Endometrial microvascular endothelial cells (primary cell): Measurements from ENCODE around the gene C6orf141. TPM values are rescaled to one million over a fixed set of nuclear protein-coding genes. Genes with fewer than 3 reads are reported as not detected.
"Not testable (repeated sequence)": the region's sequence is repeated elsewhere in the genome, so short reads cannot be mapped to it uniquely, and the experiment has no call there.

Experiments used
- in situ Hi-C: cut with HindIII; loops from 2 replicates; pipeline ENCODE4 v1.10.0; 2017; ENCODE audit warnings: low sequenced_read_pairs, low pct_unique_long_range_greater_than_20kb; ENCODE audit errors: inconsistent ontology term
- total RNA-seq: library from RNA; depleted of rRNA; stranded (reverse); fragments of >200 nt; gene quantifications from one replicate; pipeline ENCODE4 v1.2.3, GENCODE V29; 2015; ENCODE audit errors: inconsistent ontology term

C6orf141 gene
- total RNA-seq, 1 donor from 2014 or later, result 3.6 TPM

DNA sequence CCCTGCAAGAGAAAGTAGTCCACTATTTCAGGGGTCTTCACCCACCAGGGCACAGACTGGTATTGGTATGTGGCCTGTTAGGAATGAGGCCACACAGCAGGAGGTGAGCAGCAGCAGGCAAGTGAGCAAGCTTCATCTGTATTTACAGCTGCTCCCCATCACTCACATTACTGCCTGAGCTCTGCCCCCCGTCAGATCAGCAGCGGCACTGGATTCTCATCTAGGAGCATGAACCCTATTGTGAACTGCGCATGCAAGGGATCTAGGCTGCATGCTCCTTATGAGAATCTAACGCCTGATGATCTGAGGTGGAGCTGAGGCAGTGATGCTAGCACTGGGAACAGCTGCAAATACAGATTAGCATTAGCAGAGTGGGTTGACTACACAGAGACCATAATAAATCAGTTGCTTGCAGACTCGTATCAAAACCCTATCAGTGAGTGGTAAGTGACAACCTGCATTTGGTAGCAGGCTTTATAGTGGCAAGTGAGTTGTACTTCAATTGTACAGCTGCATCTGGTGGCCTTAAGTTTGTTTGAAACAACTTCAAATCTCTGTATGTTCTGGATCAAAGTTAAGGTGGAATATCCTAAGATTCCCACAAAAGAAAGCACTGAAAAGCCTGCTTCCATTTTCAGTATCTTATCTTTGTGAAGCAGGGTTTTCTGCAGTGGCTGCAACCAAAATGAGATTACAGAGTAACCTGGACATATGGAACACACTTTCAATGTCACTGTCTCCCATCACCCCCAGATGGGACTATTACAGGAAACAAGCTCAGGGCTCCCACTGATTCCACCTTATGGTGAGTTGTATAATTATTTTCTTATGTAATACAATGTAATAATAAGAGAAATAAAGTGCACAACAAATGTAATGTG is 12.8 kb downstream of the C6orf141 start:
- in situ Hi-C loops, result loop anchor here (25.0 kb wide), 1 partner anchor 101 kb away; the partner anchor contains the start of genes CENPQ and MMUT

GRCh38 chr6:49564552-49564951 is 14.1 kb downstream of the C6orf141 start:
- in situ Hi-C loops, result loop anchor here (25.0 kb wide), 1 partner anchor 102 kb away; the partner anchor contains the start of genes CENPQ and MMUT

DNA sequence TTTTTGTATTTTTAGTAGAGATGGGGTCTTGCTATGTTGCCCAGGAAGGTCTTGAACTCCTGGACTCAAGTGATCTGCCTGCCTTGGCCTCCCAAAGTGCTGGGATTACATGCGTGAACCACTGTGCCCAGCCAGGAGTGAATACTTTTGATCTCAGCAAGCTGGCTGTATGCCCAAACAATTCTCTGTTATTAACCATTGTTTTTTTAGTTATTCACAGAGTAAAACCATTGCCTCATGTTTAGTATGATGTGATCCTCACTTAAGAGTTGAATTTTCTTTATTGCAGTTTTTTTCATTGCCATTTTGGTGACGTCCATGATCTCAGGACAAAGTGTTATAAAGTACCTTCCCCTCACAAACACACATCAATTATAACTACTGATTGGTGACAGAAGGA is 14.8 kb downstream of the C6orf141 start:
- in situ Hi-C loops, result loop anchor here (25.0 kb wide), 1 partner anchor 103 kb away; the partner anchor contains the start of genes CENPQ and MMUT

DNA sequence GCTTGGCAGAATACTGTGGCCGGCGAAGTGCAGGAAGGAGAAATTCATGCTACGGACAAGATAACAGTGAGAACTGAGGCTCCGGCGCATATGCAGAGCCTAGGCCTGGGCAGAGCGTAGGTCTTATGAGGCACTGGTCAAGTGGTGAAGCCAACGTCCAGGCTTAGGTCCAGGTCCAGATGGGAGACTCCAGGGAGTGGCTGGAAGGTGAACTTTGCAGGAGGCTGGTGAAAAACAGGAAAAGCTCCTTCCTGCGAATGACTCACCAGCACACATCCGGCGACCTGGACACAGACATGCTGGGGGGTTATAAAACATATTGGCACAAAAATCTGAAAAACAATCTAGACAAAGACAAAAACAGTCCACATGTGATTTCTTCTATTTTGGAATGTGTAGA is 15.4 kb downstream of the C6orf141 start:
- in situ Hi-C loops, result loop anchor here (25.0 kb wide), 1 partner anchor 104 kb away; the partner anchor contains the start of genes CENPQ and MMUT

GRCh38 chr6:49570474-49571079 is 20.1 kb downstream of the C6orf141 start:
- in situ Hi-C loops, result loop anchor here (25.0 kb wide), 1 partner anchor 108 kb away; the partner anchor contains the start of genes CENPQ and MMUT

- in situ Hi-C loops, result no loop called here
Measured at GRCh38 chr6:49576618-49577017, 26.1 kb downstream of the C6orf141 start.

- in situ Hi-C loops, result no loop called here
Measured at GRCh38 chr6:49579649-49580048, 29.2 kb downstream of the C6orf141 start.

DNA sequence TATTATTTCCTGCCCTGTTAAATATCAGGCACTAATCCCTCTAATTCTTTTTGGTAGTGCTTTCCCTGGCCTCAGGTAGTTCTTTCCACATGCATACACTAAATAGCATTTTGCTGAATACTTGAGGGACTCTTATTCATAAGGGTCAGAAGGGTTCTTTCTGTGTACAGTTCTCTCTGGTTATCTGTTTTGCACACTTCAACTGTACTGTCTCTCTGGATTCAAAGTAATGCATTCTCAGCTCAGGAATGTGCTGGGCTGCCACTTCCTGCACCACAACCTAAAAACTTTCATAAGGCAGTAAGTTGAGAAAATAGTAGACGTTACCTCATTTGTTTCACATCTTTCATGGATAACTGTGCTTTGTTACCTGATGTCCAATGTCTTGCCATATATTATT is 32.1 kb downstream of the C6orf141 start:
- in situ Hi-C loops, result no loop called here

DNA sequence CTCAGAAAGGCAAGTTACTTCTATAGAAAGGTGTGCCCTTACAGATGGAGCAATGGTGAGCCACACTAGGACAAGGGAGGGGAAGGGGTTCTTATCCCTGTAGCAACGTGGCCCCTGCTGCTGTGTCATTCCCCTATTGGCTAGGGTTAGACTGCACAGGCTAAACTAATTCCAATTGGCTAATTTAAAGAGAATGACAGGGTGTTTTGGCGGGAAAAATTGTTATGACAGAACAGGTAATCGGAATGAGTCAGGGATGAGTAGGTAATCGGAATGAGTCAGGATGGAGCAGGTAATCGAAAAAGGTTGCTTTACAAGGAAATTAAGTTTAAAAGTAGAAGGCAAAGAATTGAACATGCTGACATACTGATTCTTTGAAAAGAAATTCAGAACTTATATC is 36.8 kb downstream of the C6orf141 start:
- in situ Hi-C loops, result not testable (repeated sequence)

Other genes starting within 250 kb of the C6orf141 start
- gene MMUT, start 87.4 kb upstream of the C6orf141 start, total RNA-seq, result 9.9 TPM
- 4.1 TPM for gene CENPQ, start 87.3 kb upstream of the C6orf141 start, total RNA-seq
- gene GLYATL3, start 50.7 kb upstream of the C6orf141 start, total RNA-seq, result not detected
- not detected for gene RHAG, start 86.2 kb downstream of the C6orf141 start, total RNA-seq
- not detected for gene CRISP2, start 162.9 kb downstream of the C6orf141 start, total RNA-seq
- gene CRISP3, start 193.7 kb downstream of the C6orf141 start, total RNA-seq, result not detected
- not detected for gene PGK2, start 236.6 kb downstream of the C6orf141 start, total RNA-seq